NT2/D1 (cell line): ENCODE data around the gene FCER1G.

Experiments
- DNase-seq: peaks from one replicate; pipeline ENCODE4 v3.0.0-alpha.2; 2011; ENCODE audit warnings: low read depth, low spot score
- H3K27me3 ChIP-seq: 2 replicates; pipeline ENCODE4 v1.6.0; 2011; ENCODE audit warnings: mild to moderate bottlenecking; ENCODE audit not compliant: insufficient read length, insufficient read depth
- H3K36me3 ChIP-seq: 2 replicates; pipeline ENCODE4 v1.6.1; 2011; ENCODE audit warnings: mild to moderate bottlenecking, low read length, mixed read lengths; ENCODE audit not compliant: insufficient read depth, insufficient read length
- H3K4me1 ChIP-seq: 2 replicates; pipeline ENCODE4 v1.5.1; 2011; ENCODE audit not compliant: insufficient read depth, insufficient read length
- H3K4me3 ChIP-seq: 2 replicates; pipeline ENCODE4 v1.5.1; 2011; ENCODE audit warnings: low read depth; ENCODE audit not compliant: insufficient read length
- H3K9ac ChIP-seq: 2 replicates; pipeline ENCODE4 v1.6.0; 2011; ENCODE audit warnings: low read depth; ENCODE audit not compliant: insufficient read length
- H3K9me3 ChIP-seq: 2 replicates; pipeline ENCODE4 v1.5.1; 2011; ENCODE audit warnings: mild to moderate bottlenecking, low read length; ENCODE audit not compliant: insufficient read depth
- SUZ12 ChIP-seq: IDR thresholded peaks from 2 replicates; pipeline ENCODE4 v1.6.1; 2011; ENCODE audit not compliant: insufficient read length, insufficient read depth; ENCODE audit errors: extremely low read depth
- YY1 ChIP-seq: IDR thresholded peaks from 2 replicates; pipeline ENCODE4 v1.6.1; 2011; ENCODE audit not compliant: insufficient read length, insufficient read depth
- ZNF274 ChIP-seq: IDR thresholded peaks from 2 replicates; pipeline ENCODE4 v1.6.1; 2011; ENCODE audit warnings: mild to moderate bottlenecking, low read depth, low read length

FCER1G gene

DNA sequence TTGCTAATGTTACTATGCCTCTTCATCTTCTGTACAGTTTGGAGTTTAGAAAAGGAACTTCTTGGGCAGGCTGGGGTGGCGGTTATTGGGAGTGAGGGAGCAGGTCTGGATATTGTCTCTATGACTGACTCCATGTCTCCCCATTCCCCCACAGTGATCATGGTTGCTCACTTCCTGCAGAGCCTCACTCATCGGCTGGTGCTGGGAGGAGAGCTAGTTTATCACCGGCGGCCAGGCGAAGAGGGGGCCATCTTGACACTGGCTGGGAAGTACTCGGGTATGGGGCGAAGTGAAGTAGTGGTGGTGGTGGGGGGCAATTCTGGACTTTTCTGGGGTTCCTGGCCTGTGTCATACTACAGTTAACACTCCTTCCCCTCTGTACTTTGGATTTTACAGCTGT lies 12.9 kb downstream of the FCER1G start:
- H3K9ac ChIP-seq = no peak overlapping the region
- TF ChIP-seq ZNF274 (no peak), SUZ12 (no peak), YY1 (no peak)
- peaks cover 16% of the 10 kb centered on the region for H3K4me1 ChIP-seq
- H3K27me3 ChIP-seq = no peaks in the 10 kb centered on the region
- no peaks in the 10 kb centered on the region for H3K9me3 ChIP-seq
- H3K4me3 ChIP-seq = no peak overlapping the region
- H3K36me3 ChIP-seq = peaks cover 30% of the 10 kb centered on the region
- DNase-seq = no peak

DNA sequence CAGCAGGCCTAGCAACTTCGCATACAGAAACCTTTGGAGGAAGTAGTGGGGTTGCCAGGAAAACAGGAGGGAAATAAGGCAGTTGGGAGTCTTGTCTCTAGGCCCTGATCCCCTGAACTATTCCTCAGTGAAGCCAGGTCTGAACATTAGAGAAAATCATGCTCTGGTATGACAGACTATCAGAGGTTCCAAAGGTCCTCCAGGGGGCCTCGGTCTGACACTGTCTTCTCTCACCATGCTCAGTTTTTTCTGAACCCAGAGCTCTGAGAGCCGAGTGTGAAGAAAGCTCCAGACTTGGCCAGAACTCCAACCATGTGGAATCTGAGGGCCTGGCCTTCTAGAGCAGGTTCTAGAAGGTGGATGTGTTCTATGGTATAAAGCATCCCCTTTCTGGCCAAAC lies 14.8 kb downstream of the FCER1G start:
- H3K4me1 ChIP-seq = peaks cover 16% of the 10 kb centered on the region
- H3K4me3 ChIP-seq = no peak overlapping the region
- no peak for TF ChIP-seq ZNF274
- no peak for TF ChIP-seq SUZ12
- TF ChIP-seq YY1 = no peak
- H3K9me3 ChIP-seq = no peaks in the 10 kb centered on the region
- DNase-seq = no peak
- peaks cover 30% of the 10 kb centered on the region for H3K36me3 ChIP-seq
- H3K27me3 ChIP-seq = no peaks in the 10 kb centered on the region
- no peak overlapping the region for H3K9ac ChIP-seq

DNA sequence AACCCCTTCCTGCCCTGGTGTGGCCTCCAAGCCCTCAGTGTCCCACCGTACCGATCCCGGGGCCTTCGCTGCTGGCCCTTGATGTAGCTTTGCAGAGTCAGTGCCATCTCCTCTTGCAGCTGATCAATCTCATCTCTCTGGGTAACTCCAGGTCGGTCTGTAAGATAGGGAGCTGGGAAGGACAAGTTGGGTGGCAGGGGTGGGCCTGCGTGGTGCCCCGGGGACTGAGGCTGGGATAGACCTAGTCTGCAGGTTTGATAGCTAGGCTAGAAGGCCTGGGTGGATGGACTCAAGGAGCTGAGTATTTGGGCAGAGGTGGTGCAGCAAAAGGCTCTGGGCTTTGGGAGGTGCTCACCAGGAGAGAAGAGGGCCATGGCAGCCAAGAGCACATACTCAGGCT lies 15.7 kb downstream of the FCER1G start:
- Histone ChIP-seq H3K4me1 (peaks cover 12% of the 10 kb centered on the region), H3K9me3 (no peaks in the 10 kb centered on the region), H3K9ac (no peak overlapping the region), H3K4me3 (no peak overlapping the region), H3K36me3 (peaks cover 30% of the 10 kb centered on the region), H3K27me3 (no peaks in the 10 kb centered on the region)
- DNase-seq = no peak
- no peak for TF ChIP-seq ZNF274
- TF ChIP-seq YY1 = no peak
- no peak for TF ChIP-seq SUZ12

DNA sequence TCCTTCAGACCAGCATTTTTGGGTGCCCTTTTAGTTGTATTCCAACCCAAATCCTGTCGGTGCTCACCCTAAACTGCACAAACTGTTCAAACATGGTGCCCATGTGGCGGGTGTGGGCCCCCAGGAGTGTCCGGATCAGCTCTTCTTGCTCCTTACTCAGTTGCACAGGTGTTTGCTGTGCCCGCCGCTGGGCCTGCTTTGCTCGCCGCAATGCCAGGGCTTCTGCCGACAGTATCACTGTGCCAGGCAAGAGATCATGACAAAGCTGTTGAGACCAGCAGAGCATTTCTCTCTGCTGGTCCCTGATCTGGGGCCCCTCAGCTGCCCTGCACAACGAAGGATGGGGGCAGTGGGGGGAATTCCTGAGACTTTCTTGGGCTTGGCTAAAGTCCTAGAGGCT lies 18.0 kb downstream of the FCER1G start:
- Histone ChIP-seq H3K9me3 (no peaks in the 10 kb centered on the region), H3K4me1 (no peaks in the 10 kb centered on the region), H3K4me3 (no peak overlapping the region), H3K9ac (no peak overlapping the region), H3K27me3 (no peaks in the 10 kb centered on the region), H3K36me3 (peaks cover 23% of the 10 kb centered on the region)
- DNase-seq = no peak
- no peak for TF ChIP-seq YY1
- TF ChIP-seq SUZ12 = no peak
- no peak for TF ChIP-seq ZNF274

DNA sequence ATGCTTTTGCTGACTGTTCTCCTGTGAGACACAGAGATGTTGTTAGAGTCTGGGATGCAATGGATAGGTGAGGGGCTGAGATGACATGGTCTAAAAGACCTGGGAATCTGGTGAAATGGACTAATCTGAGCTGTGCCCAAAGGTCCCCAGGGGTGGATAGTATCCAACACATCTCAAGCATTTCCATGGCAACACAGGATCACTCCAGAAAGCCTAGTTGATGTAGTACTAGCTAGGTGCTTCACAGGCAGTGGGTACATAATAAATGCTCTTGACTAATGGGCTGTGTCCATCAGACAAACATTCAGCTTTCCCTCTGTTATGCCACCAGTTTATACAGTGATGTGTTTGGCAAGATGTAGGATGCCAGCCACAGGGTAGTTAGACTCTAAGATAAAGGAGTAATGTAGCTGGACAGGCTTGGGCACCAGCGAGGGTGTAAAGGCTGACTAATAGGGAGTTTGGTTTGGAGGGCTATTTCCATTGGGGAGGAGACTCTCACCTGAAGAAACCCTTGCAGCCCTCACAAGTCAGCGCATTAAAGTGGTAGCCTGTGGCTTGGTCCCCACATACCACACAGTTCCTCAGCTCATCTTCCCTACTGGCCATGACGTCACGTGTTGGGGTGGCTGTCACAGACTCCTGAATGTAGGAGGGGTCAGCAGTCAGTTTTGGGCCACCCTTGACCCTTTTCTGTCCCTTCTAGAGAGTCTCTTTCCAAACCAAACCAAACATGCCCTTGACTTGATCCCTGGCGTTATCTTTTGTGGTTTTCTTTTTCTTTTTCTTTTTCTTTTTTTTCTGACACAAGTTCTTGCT lies 21.1 kb downstream of the FCER1G start:
- Histone ChIP-seq H3K4me3 (no peak overlapping the region), H3K4me1 (no peaks in the 10 kb centered on the region), H3K36me3 (no peaks in the 10 kb centered on the region), H3K9me3 (no peaks in the 10 kb centered on the region), H3K9ac (no peak overlapping the region), H3K27me3 (no peaks in the 10 kb centered on the region)
- DNase-seq = no peak
- TF ChIP-seq SUZ12 (no peak), YY1 (no peak), ZNF274 (no peak)

DNA sequence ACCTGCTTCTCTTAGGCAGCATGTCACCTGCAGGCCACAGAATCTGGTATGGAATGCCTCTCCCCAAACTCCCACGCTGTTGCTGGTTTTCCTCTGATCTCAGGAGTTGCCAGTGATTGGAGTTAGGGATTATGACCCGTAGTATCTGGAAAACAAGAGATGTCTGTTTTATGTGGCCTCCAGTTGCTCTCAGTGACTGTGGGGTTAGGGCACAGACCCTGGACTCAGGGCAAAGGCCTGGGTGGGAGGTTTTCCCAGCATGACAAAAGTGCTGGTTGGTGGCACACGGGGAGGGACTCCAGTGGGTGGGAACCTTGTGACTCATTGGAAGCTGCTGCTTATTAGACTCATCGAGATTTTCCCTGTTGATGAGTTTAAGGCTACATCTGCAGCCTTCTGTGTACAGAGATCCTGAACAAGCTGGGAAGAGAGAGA lies 23.0 kb downstream of the FCER1G start, which contains the start of gene NR1I3:
Gene NR1I3 (minus strand): TSS at position 165 of the 435 bp plus-strand sequence. CDS start 1,638 bp downstream, outside the sequence.
- no peak for DNase-seq
- no peaks in the 10 kb centered on the region for H3K36me3 ChIP-seq

DNA sequence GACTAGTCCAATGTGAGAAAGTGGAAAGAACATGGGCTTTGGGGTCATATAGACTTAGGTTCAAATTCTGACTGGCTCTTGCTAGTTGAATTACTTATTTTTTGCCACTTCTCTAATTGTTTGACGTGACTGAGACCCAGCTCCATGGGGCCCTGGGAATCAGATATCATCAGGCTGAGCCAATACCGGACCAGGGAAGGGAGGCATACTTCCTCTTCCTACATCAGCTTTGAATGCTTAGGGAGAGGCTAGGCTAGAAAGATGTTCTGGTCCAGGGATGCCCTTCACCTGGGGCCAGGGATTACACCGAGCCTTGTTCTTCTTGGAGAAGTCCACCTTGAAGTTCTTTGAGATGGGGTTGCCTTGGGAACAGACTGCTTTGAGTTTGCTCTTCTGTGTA lies 26.6 kb downstream of the FCER1G start:
- Histone ChIP-seq H3K4me1 (no peaks in the 10 kb centered on the region), H3K9ac (no peak overlapping the region), H3K36me3 (no peaks in the 10 kb centered on the region), H3K9me3 (no peaks in the 10 kb centered on the region), H3K27me3 (no peaks in the 10 kb centered on the region), H3K4me3 (no peak overlapping the region)
- no peak for DNase-seq
- TF ChIP-seq SUZ12 (no peak), YY1 (no peak), ZNF274 (no peak)

More for the DNA sequence above, 23.0 kb downstream of the FCER1G start, which contains the start of gene NR1I3:
- H3K9me3 ChIP-seq = no peaks in the 10 kb centered on the region
- H3K27me3 ChIP-seq = no peaks in the 10 kb centered on the region
- H3K9ac ChIP-seq = no peak within 1 kb of the TSS
- no peaks in the 10 kb centered on the region for H3K4me1 ChIP-seq
- H3K4me3 ChIP-seq = no peak within 1 kb of the TSS
- TF ChIP-seq SUZ12 = no peak
- TF ChIP-seq ZNF274 = no peak
- no peak for TF ChIP-seq YY1
